ENCODE data around the gene CYFIP2. TPM values are rescaled to one million over a fixed set of nuclear protein-coding genes. Genes with fewer than 3 reads are reported as not detected.
"Not testable (repeated sequence)": the region's sequence is repeated elsewhere in the genome, so short reads cannot be mapped to it uniquely, and the experiment has no call there.

CYFIP2 gene
- 33.3 TPM for total RNA-seq
- long read RNA-seq, full-length matches to known transcripts, result 4 of 29 reads
- long read RNA-seq, partial matches to known transcripts, result 14 of 29 reads
- long read RNA-seq, other reads (novel, unspliced or antisense), result 11 of 29 reads

DNA sequence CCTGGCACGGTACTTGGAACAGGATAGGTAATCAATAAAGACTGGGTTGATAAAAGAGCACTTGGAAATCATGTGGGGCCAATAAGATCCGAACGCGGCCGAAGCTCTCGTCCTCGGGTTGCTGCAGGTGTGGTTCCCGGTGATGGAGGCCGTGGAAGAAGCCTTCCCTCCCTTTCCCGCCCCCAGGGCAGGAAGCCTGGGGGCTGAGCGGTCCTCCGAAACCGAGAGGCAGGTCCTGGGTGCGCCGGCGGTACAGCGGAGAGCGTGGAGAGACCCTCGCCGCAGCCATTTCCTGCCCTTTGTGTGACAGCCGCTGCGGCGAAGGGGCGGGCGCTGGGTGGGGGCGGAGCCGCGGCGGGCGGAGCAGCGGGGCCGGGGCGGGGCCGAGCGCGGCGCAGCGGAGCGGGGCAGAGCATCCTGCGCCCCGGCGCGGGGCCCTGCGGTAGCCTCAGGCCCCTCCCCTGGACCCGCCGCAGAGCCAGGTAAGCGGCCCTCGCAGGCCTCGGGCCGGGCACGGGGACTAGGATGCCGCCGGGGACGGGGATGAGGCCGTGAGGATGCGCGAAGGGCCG, at the start of gene CYFIP2:
TSS of gene CYFIP2 (plus strand) at position 410 of the 572 bp plus-strand sequence. CDS start 19,239 bp downstream, outside the sequence.
- DNase-seq (peak; percentile 80), ATAC-seq (peak; percentile 85)
- intact Hi-C loops (cut with micrococcal nuclease), result no loop called here

DNA sequence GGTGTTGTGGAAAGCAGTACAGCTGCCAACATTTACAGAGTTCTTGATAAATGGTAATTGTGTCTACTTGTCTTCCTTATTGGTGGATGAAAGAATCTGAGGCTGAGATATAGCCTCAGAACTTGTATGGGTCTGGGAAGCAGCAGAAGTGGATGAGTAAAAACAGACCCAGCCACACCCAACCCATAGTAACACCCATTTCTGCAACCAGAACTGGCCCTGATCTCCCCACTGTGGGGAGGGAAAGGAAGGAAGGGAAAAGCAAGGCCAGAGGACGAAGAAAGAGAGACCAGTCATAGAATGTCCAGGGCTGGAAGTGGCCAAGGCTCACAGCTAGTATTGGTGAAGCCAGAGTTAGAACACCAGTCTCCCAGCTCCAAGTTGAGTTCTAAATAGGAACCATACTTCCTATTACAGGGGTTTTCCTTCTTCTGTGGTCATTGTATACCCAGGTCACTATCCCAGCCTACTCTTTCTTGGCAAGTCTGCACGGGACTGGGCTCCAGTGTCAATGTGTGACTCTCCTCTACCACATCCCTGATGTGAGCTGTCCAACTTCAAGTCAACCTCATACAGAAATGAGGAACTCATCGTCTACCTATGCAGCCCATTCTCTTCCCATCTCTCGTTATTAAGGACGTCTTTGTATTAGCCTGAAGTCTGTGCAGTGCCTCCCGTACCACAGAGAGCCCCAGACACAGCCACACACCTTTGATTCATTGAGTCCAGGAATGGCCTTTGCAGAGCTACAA, 49.4 kb upstream of the CYFIP2 start:
- intact Hi-C loops (cut with micrococcal nuclease), result no loop called here
- ATAC-seq (no peak), DNase-seq (no peak)

DNA sequence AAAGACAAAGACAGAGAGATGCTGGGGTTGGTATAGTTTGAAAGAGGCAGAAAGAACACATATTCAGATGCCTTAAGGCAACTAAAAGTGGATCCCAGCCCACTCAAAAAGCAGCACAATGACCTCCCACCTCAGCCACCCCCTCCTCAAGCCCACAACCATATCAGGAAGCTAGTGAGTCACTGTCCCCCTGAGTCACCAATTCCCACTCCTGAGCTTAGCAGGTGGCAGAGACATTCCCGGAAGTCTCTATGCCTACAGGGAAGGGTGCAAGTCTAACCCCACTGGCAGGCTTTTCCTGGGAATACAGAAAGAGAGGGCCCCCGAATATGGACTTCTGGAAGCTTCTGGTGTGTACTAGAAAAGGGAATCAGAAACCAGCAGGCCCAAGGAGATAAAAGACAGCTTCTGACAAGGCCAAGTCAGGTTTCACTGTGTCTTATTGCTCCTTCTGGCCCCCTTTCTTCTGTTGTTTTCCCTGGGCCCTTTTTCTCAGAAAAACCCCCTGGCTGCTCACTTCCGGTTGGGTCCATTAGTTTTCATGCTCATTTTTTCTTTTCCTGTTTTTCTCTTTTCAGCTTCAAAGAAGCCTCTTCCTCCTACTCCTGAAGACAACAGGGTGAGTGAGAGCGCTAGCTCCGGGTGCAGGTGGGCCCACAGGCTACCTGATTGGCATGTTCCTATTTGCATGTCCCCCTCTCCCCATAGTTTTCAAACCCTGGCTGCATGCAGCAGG, 48.5 kb upstream of the CYFIP2 start:
- no peak for ATAC-seq
- no peak for DNase-seq
- intact Hi-C loops (cut with micrococcal nuclease), result no loop called here

DNA sequence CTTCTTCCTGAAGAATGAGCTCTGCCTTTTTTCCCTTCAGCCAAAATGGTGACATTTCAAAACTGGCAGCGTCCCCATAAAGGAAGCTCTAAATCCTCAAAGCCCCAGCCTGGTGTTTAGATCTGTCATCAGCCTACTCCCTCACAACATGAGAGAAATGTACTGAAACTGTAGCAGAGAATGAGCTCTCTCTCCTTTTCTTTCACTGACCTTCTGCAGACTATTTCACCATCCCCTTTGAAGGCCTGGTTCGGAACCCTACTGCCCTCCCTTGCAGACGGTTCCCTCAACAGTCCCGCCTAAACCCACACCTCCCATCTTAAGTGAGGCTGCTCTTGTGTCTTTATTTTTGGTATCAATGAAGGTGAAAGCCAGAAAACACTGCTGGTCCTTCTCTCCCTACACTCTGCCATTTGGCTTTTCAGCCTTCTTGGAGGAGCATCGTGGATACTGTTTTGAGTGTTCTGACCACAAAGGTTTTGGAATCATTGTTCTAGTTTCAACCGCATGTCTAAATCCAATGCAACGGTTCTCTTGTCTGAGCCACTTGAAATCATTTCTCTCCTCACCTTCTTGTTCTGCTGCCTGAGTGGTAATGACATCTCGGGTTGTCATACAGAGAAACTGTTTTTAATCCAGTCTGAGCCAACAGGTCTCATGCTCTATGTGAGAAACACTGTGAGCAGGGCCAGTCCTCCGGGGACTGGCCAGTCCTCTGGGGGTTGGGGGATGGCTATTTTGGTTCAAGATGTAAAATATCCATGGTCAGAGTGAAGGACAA, 46.2 kb upstream of the CYFIP2 start:
- DNase-seq (no peak), ATAC-seq (peak; percentile 68)
- intact Hi-C loops (cut with micrococcal nuclease), result no loop called here

DNA sequence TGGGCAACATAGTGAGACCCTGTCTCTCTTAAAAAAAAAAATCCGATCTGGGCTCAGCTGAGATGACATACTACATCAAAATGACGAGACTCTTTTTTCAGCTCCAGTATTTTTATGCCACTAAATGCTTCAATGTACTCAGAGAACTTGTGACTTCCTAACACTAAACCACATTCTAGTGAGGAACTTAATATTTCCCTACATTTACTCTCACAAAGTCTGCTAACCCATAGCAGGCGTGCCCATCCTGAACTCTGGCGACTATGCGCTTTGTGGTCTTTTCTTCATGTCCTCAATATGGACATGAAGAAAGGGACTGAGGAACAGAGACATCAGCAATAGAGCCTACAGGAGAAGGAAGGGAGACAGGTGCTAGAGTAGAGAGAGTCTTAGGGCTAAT, 44.0 kb upstream of the CYFIP2 start:
- no peak for ATAC-seq
- intact Hi-C loops (cut with micrococcal nuclease), result no loop called here
- DNase-seq, result no peak

DNA sequence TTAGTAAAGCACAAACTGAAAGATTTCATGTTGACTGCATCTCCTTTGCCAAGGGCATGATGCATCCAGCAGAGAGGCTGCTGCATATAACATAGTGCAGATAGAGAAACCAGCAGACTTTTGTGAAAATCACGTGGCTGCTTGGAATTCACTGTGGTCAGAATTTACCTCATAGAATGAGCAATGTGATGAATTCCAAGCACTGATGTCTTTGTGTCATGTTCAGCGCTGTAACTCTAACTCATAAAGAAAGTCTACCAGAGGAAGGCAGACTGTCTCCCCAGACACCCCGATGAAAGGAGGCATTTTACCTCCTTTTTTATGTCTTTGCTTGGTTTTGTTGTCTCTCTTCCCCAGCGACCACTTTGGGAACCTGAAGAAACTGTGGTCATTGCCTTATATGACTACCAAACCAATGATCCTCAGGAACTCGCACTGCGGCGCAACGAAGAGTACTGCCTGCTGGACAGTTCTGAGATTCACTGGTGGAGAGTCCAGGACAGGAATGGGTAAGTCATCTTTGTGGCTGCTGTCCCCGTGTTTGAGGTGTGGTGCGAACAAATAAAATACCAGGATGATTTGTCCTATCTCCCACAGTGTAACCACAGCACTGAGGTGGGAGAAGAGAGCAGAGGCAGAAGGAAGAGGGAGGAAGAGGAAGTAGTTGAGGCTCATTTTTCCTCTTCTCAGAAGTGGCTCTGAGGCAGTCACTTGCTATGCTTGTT, 43.3 kb upstream of the CYFIP2 start:
- no peak for DNase-seq
- ATAC-seq, result no peak
- intact Hi-C loops (cut with micrococcal nuclease), result no loop called here

DNA sequence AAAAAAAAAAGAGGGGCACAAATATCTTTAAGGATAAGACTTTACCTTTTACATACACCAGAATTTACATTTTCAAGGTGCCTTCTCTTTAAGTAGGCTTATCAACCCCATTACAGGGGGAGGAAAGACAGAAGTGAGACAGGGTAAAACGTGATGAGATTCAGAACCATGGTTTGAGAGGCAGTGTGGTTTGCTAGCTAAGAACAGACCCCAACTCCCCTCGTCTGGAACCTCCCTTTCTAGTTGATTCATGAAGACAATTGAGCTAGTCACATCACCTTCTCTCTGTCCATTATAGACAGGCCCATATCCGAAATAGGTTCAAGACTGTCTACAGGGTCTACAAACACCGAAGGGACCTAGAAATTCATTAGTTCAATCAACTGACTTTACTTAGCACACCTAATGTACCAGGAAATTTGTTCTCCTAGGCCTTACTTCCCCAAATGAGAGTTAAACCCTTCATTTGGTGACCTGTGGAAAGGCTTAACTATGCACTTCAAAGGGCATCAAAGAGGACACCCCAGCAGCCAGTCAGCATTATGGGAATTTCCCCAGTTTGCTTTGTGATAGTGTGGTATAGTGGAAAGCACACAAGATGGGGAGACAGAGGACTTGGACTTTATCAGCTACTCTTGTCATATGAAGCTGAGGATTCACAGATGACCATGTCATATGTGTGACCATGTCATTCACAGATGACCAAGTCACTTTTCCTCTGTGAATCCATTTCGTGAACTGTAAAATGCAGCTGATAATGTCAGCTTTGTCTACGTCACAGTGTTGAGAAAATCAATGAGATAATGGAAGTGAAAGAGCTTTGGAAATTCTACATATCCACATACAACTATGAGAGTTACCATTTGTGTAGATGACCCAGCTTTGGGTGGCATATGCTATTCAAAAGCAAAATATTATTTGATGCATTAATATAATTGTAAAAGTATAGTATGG, 40.2 kb upstream of the CYFIP2 start:
- intact Hi-C loops (cut with micrococcal nuclease), result no loop called here

DNA sequence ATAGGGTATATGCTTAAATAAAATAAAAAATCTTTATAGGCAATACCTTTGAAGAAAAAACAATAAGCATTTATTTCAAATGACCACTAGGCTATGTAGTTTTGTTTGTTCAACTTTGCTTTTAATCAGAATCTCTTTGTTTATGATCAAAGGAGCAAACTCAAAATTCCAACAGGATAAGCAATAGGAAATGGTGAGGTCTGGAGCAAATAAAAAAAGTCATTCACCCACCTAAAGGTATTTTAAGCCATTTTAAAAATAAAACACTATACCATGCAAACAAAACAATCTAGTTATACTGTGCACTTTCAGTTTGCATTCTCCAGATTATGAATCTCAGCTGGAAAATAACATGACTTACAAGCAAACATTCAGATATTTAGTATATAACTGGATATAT, 35.3 kb upstream of the CYFIP2 start:
- intact Hi-C loops (cut with micrococcal nuclease), result no loop called here

More for the DNA sequence above, 40.2 kb upstream of the CYFIP2 start:
- ATAC-seq (no peak), DNase-seq (no peak)

DNA sequence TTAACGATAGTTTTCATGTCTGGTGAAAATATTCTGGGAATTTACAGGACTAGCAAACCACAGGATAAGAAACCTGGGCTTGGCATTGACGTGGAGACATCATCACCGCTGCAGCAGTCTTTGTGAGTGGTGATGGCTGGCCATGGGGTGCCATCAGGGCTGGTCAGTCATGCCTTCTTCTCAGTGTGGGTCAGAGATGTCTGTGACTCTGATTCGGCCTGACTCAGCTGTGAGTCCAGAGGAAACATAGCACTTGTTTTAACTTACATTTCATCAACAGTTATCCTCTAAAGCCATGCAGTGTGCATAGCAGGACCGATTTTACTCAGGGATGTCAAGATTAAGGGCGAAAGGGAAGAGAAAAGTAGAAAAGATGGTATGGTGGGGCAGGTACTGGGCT, 33.2 kb upstream of the CYFIP2 start:
- DNase-seq, result no peak
- ATAC-seq, result no peak
- intact Hi-C loops (cut with micrococcal nuclease), result no loop called here

More for the DNA sequence above, 35.3 kb upstream of the CYFIP2 start:
- no peak for ATAC-seq
- no peak for DNase-seq

DNA sequence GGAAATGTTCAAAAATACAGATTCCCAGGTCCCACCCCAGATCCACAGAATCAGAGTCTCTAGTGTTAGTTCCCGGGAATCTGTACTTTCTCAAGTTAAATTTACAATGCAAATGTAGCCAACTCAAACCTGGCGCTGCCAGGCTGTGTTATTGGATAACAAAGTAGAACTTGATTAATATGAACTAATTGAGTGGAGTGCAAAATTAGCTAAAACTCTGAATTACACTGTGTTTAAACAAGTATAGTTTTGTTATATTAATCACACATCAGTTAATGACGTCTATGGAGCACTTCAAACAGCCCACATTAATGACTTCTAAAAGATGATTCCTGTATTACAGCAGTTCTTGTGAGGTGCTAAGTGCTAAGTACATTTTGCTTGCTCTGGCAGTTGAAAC, 32.4 kb upstream of the CYFIP2 start:
- ATAC-seq, result no peak
- DNase-seq, result no peak
- intact Hi-C loops (cut with micrococcal nuclease), result no loop called here

DNA sequence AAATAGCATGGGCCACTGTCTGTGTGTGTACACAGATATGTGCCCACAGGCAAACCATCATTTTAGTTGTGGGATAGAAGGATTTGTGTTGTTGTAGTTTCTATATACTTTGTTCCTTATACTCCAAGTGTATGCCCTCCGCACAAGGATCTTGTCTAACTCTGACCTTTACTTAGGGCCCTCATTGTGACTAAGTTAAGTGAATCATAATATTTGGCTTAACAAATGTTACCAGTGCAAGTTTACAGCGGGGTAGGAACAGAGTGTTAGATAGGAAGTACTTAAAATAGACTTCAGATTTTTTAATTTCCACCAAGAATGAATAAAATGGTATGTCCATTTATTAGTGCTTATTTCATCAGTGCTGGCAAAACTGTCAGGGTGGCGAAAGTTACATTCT, 29.5 kb upstream of the CYFIP2 start:
- intact Hi-C loops (cut with micrococcal nuclease), result no loop called here
- DNase-seq, result no peak

DNA sequence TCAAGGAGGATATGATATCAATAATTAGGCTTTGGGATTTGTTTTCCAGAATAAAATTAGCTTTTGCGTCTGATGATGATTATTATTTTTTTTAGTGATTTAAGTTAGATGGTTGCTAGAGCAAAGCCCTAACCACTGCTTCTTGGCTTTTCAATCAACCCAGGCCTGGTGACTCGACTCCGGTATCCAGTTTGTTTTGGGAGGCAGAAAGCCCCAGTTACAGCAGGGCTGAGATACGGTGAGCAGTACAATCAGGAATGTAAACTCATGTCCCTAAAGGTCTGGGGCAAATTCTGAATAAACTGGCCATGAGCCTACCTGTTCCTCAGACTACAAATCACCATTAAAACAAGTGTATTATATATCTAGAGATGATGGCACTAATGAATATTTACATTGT, 24.4 kb upstream of the CYFIP2 start:
- ATAC-seq (no peak), DNase-seq (no peak)
- intact Hi-C loops (cut with micrococcal nuclease), result no loop called here

More for the DNA sequence above, 29.5 kb upstream of the CYFIP2 start:
- ATAC-seq, result no peak

DNA sequence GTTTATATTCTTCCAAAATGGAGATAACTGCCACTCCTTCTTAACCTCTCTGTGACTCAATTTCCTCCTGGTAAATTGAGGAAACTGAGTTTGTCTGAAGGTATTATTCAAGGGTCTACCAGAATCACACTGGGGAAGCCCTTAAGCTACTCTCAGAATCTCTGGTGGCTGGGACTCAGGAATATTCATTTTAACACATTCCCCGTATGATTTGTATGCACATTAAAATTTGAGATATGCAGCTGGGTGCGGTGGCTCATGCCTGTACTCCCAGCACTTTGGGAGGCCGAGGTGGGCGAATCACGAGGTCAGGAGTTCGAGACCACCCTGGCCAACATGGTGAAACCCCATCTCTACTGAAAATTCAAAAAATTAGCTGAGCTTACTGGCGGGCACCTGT, 21.2 kb upstream of the CYFIP2 start:
- ATAC-seq; DNase-seq; intact Hi-C loops (cut with micrococcal nuclease): not testable (repeated sequence)

DNA sequence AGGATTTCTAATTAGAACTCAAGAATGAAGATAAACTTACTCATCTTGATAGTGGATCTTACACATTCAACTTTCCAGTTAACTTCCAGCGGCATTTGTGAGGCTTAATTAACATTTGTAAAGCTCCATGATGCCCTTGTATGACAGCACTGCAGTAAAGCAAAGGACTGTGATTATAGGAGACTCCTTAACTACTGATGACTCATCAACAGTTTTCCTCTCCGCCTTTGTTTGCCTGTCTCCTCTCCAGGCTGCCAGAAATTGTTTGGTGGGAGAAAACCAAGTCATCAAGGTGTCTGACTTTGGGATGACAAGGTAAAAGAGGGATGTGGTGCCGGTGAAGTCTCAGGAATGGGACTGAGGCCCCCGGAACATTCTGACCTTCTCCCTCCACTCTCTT, 20.4 kb upstream of the CYFIP2 start:
- DNase-seq (no peak), ATAC-seq (no peak)
- intact Hi-C loops (cut with micrococcal nuclease), result no loop called here

DNA sequence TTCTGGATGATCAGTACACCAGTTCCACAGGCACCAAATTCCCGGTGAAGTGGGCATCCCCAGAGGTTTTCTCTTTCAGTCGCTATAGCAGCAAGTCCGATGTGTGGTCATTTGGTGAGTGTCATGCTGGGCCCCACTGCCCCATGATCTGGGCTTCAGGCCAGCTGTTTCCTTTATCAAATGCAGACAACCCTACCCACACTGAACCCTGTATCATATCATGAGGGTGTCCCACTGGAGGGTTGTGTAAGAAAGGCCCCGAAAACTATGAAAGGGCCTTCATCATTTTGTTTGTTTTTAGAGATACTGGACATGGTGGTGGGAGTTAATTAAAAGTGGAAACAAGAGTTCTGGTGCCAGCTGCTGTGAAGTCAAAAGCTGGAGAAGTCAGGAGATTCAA, 20.0 kb upstream of the CYFIP2 start:
- no peak for ATAC-seq
- intact Hi-C loops (cut with micrococcal nuclease), result no loop called here
- no peak for DNase-seq

DNA sequence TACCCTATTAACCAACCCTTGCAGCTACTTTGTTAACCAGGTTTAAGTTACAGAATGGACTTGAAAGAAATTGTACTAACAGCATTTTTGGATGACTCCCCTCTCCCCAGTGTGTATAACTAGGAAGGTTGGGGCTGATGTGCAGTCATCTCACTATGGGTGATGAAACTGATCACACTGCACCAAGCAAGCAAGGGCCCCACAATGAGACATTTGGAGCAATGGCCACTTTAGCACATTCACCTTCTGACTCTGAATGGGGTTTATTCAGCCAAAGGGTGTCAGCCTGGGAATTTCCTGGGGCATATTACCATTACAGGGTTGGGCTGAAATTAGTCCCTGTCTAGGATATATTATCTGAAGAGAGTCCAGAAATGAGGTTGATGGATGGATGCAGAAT, 18.7 kb upstream of the CYFIP2 start:
- ATAC-seq (no peak), DNase-seq (no peak)
- intact Hi-C loops (cut with micrococcal nuclease), result no loop called here

DNA sequence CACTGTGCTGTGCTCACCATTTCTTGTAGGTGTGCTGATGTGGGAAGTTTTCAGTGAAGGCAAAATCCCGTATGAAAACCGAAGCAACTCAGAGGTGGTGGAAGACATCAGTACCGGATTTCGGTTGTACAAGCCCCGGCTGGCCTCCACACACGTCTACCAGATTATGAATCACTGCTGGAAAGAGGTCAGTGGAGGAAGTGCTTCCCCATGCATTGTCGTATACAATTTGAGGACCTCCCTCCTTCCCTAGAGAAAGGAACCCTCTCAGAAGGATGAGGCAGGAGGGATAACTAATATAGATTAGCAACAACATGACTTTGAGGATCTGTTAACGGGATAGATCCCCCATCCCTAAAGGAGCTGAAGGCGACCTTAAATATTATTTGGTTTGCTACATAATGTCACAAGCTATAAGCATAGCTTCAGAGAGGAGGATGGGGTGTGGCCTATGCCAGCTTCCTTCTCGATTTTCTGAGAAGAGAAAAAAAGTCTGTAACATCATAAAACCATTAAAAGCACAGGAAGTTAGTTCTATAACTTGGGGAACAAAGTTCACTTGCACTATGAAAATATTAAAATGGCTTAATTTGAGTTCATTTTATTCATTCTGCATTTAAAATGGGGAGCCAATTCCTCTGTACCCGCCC, 17.0 kb upstream of the CYFIP2 start:
- intact Hi-C loops (cut with micrococcal nuclease), result no loop called here
- ATAC-seq, result no peak

More for the DNA sequence above, 17.0 kb upstream of the CYFIP2 start:
- DNase-seq, result no peak

Data from left ventricle myocardium superior (tissue), 1 donor.